Measurements from ENCODE around the gene MTCH2.

Gene MTCH2

DNA sequence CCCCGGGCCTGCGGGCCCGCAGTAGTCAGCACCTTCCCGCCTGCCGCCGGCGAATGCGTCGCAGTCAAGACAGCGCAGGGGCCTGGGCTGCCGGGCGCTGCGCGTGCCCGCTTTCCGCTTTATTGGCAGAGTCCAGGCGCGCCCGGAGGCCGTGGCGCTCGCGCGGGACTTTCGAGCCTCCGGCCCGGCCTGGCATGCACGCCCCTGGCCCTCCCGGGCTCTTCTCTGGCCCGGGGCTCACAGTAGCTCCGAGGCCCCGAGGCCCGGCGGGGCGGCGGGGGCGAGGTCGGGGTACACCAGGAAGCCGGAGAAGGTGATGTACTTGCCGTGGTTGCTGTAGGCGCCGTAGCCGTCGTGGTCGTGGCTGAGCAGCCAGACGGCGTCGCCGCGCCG, 52.8 kb downstream of the MTCH2 start:
- TF ChIP-seq CTCF (conservative IDR thresholded peaks at IDR 0.05), result no peak
- no peak overlapping the region for H3K27ac ChIP-seq

DNA sequence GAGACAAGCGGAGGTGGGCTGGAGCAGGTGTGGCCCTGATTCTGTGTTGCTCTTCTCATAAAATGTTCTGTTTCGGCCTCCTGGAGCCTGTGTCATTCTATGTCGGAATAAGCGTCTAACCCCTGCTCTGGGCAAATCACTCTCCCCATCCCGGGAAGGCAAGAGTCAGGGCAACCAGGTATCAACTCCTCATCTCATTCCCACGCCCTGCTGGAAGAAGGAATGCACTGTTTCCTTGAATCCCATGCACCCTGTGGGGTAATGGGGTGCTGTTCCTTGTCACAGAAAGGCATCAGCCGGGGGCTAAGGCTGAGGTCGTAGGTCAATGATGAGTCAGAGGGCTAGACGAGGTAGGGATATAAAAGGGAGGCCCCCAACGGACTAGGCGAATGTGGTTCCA, 53.2 kb downstream of the MTCH2 start:
- H3K27ac ChIP-seq, result no peak overlapping the region
- no peak for TF ChIP-seq CTCF (conservative IDR thresholded peaks at IDR 0.05)

DNA sequence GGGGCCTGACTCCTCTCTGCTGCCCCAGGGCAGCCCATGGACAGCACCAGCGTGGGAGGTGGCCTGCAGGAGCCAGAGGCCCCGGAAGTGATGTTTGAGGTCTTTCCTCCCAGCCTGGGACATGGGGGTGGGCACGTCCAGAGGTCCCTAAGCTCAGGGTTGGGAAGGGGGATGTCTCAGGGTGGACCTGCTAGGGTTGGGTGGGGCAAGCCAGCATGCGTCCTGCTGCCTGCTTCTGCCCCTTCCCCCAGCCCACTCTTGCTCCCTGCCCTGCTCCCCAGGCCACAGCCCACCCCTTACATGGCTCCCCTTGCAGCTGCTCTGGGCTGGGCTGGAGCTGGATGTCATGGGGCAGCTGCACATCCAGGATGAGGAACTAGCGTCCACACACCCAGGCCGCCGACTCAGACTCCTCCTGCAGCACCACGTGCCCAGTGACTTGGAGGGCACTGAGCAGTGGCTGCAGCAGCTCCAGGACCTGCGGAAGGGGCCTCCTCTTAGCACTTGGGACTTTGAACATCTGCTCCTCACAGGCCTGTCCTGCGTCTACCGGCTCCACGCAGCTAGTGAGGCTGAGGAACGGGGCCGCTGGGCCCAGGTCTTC, 54.5 kb downstream of the MTCH2 start:
- no peak overlapping the region for H3K27ac ChIP-seq
- no peak for TF ChIP-seq CTCF (conservative IDR thresholded peaks at IDR 0.05)

DNA sequence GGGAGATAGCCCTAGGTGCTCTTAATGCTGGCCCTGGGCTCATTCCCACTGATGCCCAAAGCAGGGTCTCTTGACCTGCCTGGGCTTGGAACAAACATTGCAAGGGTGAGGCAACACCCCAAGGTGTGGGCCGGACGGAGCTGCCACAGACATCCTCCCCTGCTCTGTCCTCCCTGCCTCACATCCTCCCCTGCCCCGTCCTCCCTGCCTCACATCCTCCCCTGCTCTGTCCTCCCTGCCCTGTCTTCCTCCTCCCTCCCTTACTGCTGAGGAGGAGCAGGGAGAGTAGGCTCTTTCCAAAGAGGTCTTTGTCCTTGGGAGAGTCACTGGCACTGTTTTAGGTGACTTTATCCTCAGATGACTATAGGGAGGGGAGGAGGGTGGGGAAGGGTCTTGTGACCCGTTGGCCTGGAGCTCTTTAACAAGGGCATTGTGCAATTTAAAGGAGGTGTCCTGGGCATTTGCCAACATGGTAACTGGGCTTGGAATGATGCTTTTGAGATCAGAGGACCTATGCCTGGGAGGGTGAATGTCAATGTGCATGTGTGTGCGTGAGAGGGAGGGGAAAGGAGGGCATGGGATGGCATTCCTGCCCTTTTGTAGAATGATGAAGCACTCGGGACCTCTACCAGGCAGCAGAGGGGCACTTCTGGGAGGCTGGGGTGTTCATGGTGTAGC, 55.2 kb downstream of the MTCH2 start:
- TF ChIP-seq CTCF (conservative IDR thresholded peaks at IDR 0.05), result no peak
- H3K27ac ChIP-seq, result no peak overlapping the region

DNA sequence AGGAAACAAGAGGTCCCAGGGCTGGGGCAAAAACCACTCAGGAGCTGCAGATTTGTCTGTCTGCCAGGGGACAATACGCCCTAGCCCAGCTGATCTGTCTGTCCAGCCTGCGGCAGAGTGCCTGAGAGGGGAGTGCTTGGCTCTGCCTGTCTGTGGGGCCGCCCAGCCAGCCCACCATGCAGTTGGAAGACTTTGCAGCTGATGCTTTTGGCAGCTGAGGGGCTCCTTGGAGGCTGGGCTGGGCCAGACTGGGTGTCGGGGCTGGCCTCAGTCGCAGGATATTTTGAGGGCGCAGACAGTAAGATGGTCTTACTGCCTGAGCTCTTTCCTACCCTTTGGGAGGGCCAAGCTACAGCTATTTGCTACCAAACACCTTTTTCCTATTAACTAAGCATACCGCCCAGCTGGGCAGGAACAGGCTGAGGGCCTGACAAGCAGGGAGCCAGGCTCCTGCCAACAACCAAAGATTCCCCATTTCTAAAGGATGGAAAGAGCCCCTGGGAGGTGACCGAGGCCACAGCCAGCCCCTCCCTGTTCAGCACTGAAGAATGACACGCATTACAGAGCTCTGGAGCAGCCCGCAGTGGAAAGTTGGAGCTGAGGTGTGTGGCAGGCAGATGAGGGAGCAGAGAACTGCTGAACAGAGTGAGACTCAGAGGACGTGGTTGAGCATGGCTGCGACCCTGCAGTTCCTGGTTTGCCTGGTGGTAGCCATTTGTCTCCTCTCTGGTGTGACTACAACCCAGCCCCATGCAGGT, 56.1 kb downstream of the MTCH2 start, which contains the start of gene FAM180B:
Gene FAM180B, plus strand, starts transcription at position 581 of the 758 bp plus-strand sequence. Its CDS starts 91 bp downstream, at position 672.
- no peak for TF ChIP-seq CTCF (conservative IDR thresholded peaks at IDR 0.05)
- H3K27ac ChIP-seq, result no peak within 1 kb of the TSS

- TF ChIP-seq CTCF (conservative IDR thresholded peaks at IDR 0.05), result no peak
- no peak overlapping the region for H3K27ac ChIP-seq
Observed at GRCh38 chr11:47583844-47584243, 58.5 kb downstream of the MTCH2 start.

All from VCaP (cell line).